ENCODE results near the gene C2orf69.

The C2orf69 gene

GRCh38 chr2:199929262-199929661 lies 18.2 kb downstream of the C2orf69 start:
- H3K4me3 ChIP-seq (ENCODE audit: low read depth, low read length): no peak overlapping the region
- TF ChIP-seq, protein P1, sequence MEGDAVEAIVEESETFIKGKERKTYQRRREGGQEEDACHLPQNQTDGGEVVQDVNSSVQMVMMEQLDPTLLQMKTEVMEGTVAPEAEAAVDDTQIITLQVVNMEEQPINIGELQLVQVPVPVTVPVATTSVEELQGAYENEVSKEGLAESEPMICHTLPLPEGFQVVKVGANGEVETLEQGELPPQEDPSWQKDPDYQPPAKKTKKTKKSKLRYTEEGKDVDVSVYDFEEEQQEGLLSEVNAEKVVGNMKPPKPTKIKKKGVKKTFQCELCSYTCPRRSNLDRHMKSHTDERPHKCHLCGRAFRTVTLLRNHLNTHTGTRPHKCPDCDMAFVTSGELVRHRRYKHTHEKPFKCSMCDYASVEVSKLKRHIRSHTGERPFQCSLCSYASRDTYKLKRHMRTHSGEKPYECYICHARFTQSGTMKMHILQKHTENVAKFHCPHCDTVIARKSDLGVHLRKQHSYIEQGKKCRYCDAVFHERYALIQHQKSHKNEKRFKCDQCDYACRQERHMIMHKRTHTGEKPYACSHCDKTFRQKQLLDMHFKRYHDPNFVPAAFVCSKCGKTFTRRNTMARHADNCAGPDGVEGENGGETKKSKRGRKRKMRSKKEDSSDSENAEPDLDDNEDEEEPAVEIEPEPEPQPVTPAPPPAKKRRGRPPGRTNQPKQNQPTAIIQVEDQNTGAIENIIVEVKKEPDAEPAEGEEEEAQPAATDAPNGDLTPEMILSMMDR (IDR thresholded peaks at IDR 0.05; ENCODE audit: low read depth, low read length): no peak

DNA sequence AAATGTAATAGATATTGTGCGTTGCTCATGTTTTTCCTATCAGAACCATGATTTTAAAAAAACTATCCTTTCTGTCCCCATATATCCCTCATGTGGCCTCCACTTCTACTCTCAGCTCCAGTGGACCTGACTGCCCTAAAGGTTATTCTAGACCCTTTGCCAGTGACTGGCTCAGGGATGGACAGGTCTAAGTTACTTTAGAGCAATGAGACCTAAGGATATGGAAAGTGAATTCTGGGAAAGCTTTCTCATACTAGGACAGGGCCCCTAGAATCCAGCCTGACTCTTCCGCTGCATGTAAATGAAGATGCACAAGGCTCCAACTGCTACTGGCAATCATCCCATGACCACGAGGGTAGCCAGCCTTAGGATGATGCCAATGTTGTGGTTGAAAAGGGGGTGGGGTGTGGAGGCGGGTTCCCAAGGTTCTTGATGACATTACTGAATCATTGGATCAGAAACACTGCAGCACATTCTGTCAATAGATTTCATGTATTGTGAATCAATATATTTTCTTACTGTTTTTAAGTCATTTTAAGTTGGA lies 21.3 kb downstream of the C2orf69 start:
- TF ChIP-seq, protein P1 (IDR thresholded peaks at IDR 0.05; ENCODE audit: low read depth, low read length): no peak
- no peak overlapping the region for H3K4me3 ChIP-seq (ENCODE audit: low read depth, low read length)

DNA sequence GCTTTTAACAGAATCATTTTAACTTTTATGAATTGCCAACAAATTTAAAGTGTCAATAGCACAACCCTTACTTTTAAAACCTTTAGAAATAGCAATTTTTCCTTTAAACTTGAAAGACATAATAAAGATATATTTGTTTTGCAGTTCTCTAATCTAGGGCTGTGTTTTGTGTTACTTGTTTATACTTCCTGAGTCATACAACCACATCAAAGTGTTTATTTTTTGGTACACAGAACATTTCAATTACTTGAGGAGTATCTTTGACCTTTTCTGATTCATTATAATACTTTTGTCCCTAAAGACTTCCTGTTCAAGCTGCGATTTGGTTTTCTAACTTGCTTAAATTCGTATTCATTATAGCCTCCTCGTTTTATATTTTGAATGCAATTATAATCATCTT lies 22.4 kb downstream of the C2orf69 start:
- TF ChIP-seq, protein P1 (IDR thresholded peaks at IDR 0.05; ENCODE audit: low read depth, low read length): no peak
- H3K4me3 ChIP-seq (ENCODE audit: low read depth, low read length): no peak overlapping the region

DNA sequence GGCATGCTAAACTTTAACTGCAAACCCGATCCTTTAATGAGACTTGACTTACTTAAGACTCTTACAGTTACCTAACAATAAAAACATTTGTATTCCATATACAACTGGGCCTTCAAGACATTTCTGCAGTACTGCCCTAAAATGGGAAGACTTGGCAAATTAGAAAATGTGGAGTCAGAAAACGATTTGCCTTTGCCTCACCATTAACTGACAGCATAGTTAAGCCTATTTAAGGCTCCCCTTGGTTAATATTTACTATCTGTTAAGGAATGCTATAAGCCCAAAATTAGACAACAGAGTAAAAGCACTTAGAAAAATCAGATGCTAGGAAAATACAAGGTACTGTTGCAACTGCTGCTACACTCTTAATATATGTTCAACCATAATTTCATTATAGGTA lies 25.5 kb downstream of the C2orf69 start:
- no peak overlapping the region for H3K4me3 ChIP-seq (ENCODE audit: low read depth, low read length)
- TF ChIP-seq, protein P1 (IDR thresholded peaks at IDR 0.05; ENCODE audit: low read depth, low read length): no peak

GRCh38 chr2:199940373-199940772 lies 29.3 kb downstream of the C2orf69 start:
- no peak overlapping the region for H3K4me3 ChIP-seq (ENCODE audit: low read depth, low read length)
- TF ChIP-seq, protein P1 (IDR thresholded peaks at IDR 0.05; ENCODE audit: low read depth, low read length): no peak

- TF ChIP-seq, protein P1 (IDR thresholded peaks at IDR 0.05; ENCODE audit: low read depth, low read length): no peak
Observed at GRCh38 chr2:199943373-199943772, 32.3 kb downstream of the C2orf69 start.

GRCh38 chr2:199946196-199946595 lies 35.1 kb downstream of the C2orf69 start:
- no peak overlapping the region for H3K4me3 ChIP-seq (ENCODE audit: low read depth, low read length)
- TF ChIP-seq, protein P1 (IDR thresholded peaks at IDR 0.05; ENCODE audit: low read depth, low read length): no peak

More at GRCh38 chr2:199943373-199943772, 32.3 kb downstream of the C2orf69 start:
- H3K4me3 ChIP-seq (ENCODE audit: low read depth, low read length): no peak overlapping the region

Measured in WI38 (cell line).